ENCODE measurements around the gene HP.

The HP gene

GRCh38 chr16:72042157-72042660 lies 12.1 kb upstream of the HP start:
- Histone ChIP-seq H3K36me3 (ENCODE audit: control insufficient read depth in 4 of 4, insufficient read depth in 4 of 4, low read length in 3 of 4) (peaks cover 0 to 9% (median 0%) of the 10 kb centered on the region in 4 experiments), H3K27ac (ENCODE audit: insufficient read depth in 1 of 2, low read depth in 1 of 2, low read length in 2 of 2, poor library complexity in 1 of 2, severe bottlenecking in 2 of 2) (no peak overlapping the region), H3K9me3 (ENCODE audit: control extremely low read depth in 1 of 5, control insufficient read depth in 4 of 5, insufficient read depth in 2 of 5, low read depth in 1 of 5, low read length in 4 of 5) (no peaks in the 10 kb centered on the region), H3K4me1 (ENCODE audit: control extremely low read depth in 1 of 4, control insufficient read depth in 4 of 4, insufficient read depth in 4 of 4, low read length in 3 of 4) (peaks cover 3 to 23% (median 12%) of the 10 kb centered on the region in 4 experiments), H3K4me3 (ENCODE audit: control insufficient read depth in 1 of 7, extremely low read depth in 1 of 7, insufficient read depth in 4 of 7, low read depth in 2 of 7, low read length in 6 of 7) (no peak overlapping the region), H3K27me3 (replicated peaks in 2 of 5; ENCODE audit: control insufficient read depth in 4 of 5, insufficient read depth in 5 of 5, low read length in 4 of 5) (no peaks in the 10 kb centered on the region)
- WGBS (ENCODE audit: insufficient coverage): 0% methylated on average over 2 of the region's 2 CpGs
- POLR2A ChIA-PET: interaction anchor here (0.6 kb wide), 1 partner anchor 357 kb away, joined by 3 read pairs; no protein-coding TSS in a partner anchor
- DNase-seq: no peak
- CTCF ChIA-PET: no interaction called here

GRCh38 chr16:72043058-72043457 lies 11.2 kb upstream of the HP start:
- H3K27me3 ChIP-seq (replicated peaks in 2 of 5; ENCODE audit: control insufficient read depth in 4 of 5, insufficient read depth in 5 of 5, low read length in 4 of 5): no peaks in the 10 kb centered on the region
- H3K4me3 ChIP-seq (ENCODE audit: control insufficient read depth in 1 of 7, extremely low read depth in 1 of 7, insufficient read depth in 4 of 7, low read depth in 2 of 7, low read length in 6 of 7): no peak overlapping the region
- H3K36me3 ChIP-seq (ENCODE audit: control insufficient read depth in 4 of 4, insufficient read depth in 4 of 4, low read length in 3 of 4): peaks cover 0 to 9% (median 0%) of the 10 kb centered on the region in 4 experiments
- ChIA-PET CTCF (no interaction called here), POLR2A (no interaction called here)
- WGBS (ENCODE audit: insufficient coverage): 82% methylated on average over 3 of the region's 3 CpGs
- no peak overlapping the region for H3K27ac ChIP-seq (ENCODE audit: insufficient read depth in 1 of 2, low read depth in 1 of 2, low read length in 2 of 2, poor library complexity in 1 of 2, severe bottlenecking in 2 of 2)
- H3K9me3 ChIP-seq (ENCODE audit: control extremely low read depth in 1 of 5, control insufficient read depth in 4 of 5, insufficient read depth in 2 of 5, low read depth in 1 of 5, low read length in 4 of 5): no peaks in the 10 kb centered on the region
- no peak for DNase-seq
- peaks cover 3 to 23% (median 12%) of the 10 kb centered on the region in 4 experiments for H3K4me1 ChIP-seq (ENCODE audit: control extremely low read depth in 1 of 4, control insufficient read depth in 4 of 4, insufficient read depth in 4 of 4, low read length in 3 of 4)

- POLR2A ChIA-PET: no interaction called here
- no peak for DNase-seq
- CTCF ChIA-PET: no interaction called here
Measured at GRCh38 chr16:72043539-72043938, 10.8 kb upstream of the HP start.

GRCh38 chr16:72044296-72044695 lies 10.0 kb upstream of the HP start:
- Histone ChIP-seq H3K36me3 (ENCODE audit: control insufficient read depth in 4 of 4, insufficient read depth in 4 of 4, low read length in 3 of 4) (peaks cover 0 to 9% (median 0%) of the 10 kb centered on the region in 4 experiments), H3K27ac (ENCODE audit: insufficient read depth in 1 of 2, low read depth in 1 of 2, low read length in 2 of 2, poor library complexity in 1 of 2, severe bottlenecking in 2 of 2) (no peak overlapping the region), H3K27me3 (replicated peaks in 2 of 5; ENCODE audit: control insufficient read depth in 4 of 5, insufficient read depth in 5 of 5, low read length in 4 of 5) (no peaks in the 10 kb centered on the region), H3K9me3 (ENCODE audit: control extremely low read depth in 1 of 5, control insufficient read depth in 4 of 5, insufficient read depth in 2 of 5, low read depth in 1 of 5, low read length in 4 of 5) (peaks cover 2 to 4% (median 3%) of the 10 kb centered on the region in 5 experiments), H3K4me3 (ENCODE audit: control insufficient read depth in 1 of 7, extremely low read depth in 1 of 7, insufficient read depth in 4 of 7, low read depth in 2 of 7, low read length in 6 of 7) (no peak overlapping the region), H3K4me1 (ENCODE audit: control extremely low read depth in 1 of 4, control insufficient read depth in 4 of 4, insufficient read depth in 4 of 4, low read length in 3 of 4) (peaks cover 3 to 23% (median 12%) of the 10 kb centered on the region in 4 experiments)
- DNase-seq: no peak
- ChIA-PET POLR2A (no interaction called here), CTCF (no interaction called here)
- whole genome bisulfite sequencing (ENCODE audit: insufficient coverage): 94% methylated on average over 3 of the region's 6 CpGs

More at GRCh38 chr16:72043539-72043938, 10.8 kb upstream of the HP start:
- Histone ChIP-seq H3K36me3 (ENCODE audit: control insufficient read depth in 4 of 4, insufficient read depth in 4 of 4, low read length in 3 of 4) (peaks cover 0 to 9% (median 0%) of the 10 kb centered on the region in 4 experiments), H3K9me3 (ENCODE audit: control extremely low read depth in 1 of 5, control insufficient read depth in 4 of 5, insufficient read depth in 2 of 5, low read depth in 1 of 5, low read length in 4 of 5) (no peaks in the 10 kb centered on the region), H3K4me3 (ENCODE audit: control insufficient read depth in 1 of 7, extremely low read depth in 1 of 7, insufficient read depth in 4 of 7, low read depth in 2 of 7, low read length in 6 of 7) (no peak overlapping the region), H3K27ac (ENCODE audit: insufficient read depth in 1 of 2, low read depth in 1 of 2, low read length in 2 of 2, poor library complexity in 1 of 2, severe bottlenecking in 2 of 2) (no peak overlapping the region), H3K27me3 (replicated peaks in 2 of 5; ENCODE audit: control insufficient read depth in 4 of 5, insufficient read depth in 5 of 5, low read length in 4 of 5) (no peaks in the 10 kb centered on the region), H3K4me1 (ENCODE audit: control extremely low read depth in 1 of 4, control insufficient read depth in 4 of 4, insufficient read depth in 4 of 4, low read length in 3 of 4) (peaks cover 3 to 23% (median 12%) of the 10 kb centered on the region in 4 experiments)
- 100% methylated on average over 1 of the region's 1 CpG for WGBS (ENCODE audit: insufficient coverage)

GRCh38 chr16:72044825-72045359 lies 9.4 kb upstream of the HP start:
- H3K27ac ChIP-seq (ENCODE audit: insufficient read depth in 1 of 2, low read depth in 1 of 2, low read length in 2 of 2, poor library complexity in 1 of 2, severe bottlenecking in 2 of 2): no peak overlapping the region
- peaks cover 0 to 9% (median 0%) of the 10 kb centered on the region in 4 experiments for H3K36me3 ChIP-seq (ENCODE audit: control insufficient read depth in 4 of 4, insufficient read depth in 4 of 4, low read length in 3 of 4)
- 100% methylated on average over 1 of the region's 2 CpGs for WGBS (ENCODE audit: insufficient coverage)
- H3K4me1 ChIP-seq (ENCODE audit: control extremely low read depth in 1 of 4, control insufficient read depth in 4 of 4, insufficient read depth in 4 of 4, low read length in 3 of 4): peaks cover 3 to 23% (median 12%) of the 10 kb centered on the region in 4 experiments
- no peaks in the 10 kb centered on the region for H3K27me3 ChIP-seq (replicated peaks in 2 of 5; ENCODE audit: control insufficient read depth in 4 of 5, insufficient read depth in 5 of 5, low read length in 4 of 5)
- peaks cover 3 to 9% (median 6%) of the 10 kb centered on the region in 5 experiments for H3K9me3 ChIP-seq (ENCODE audit: control extremely low read depth in 1 of 5, control insufficient read depth in 4 of 5, insufficient read depth in 2 of 5, low read depth in 1 of 5, low read length in 4 of 5)
- CTCF ChIA-PET: no interaction called here
- POLR2A ChIA-PET: no interaction called here
- DNase-seq: no peak
- H3K4me3 ChIP-seq (ENCODE audit: control insufficient read depth in 1 of 7, extremely low read depth in 1 of 7, insufficient read depth in 4 of 7, low read depth in 2 of 7, low read length in 6 of 7): no peak overlapping the region

GRCh38 chr16:72049110-72049509 lies 5.2 kb upstream of the HP start:
- Histone ChIP-seq H3K27ac (ENCODE audit: insufficient read depth in 1 of 2, low read depth in 1 of 2, low read length in 2 of 2, poor library complexity in 1 of 2, severe bottlenecking in 2 of 2) (no peak overlapping the region), H3K9me3 (ENCODE audit: control extremely low read depth in 1 of 5, control insufficient read depth in 4 of 5, insufficient read depth in 2 of 5, low read depth in 1 of 5, low read length in 4 of 5) (peaks cover 3 to 14% (median 6%) of the 10 kb centered on the region in 5 experiments), H3K27me3 (replicated peaks in 2 of 5; ENCODE audit: control insufficient read depth in 4 of 5, insufficient read depth in 5 of 5, low read length in 4 of 5) (no peaks in the 10 kb centered on the region), H3K36me3 (ENCODE audit: control insufficient read depth in 4 of 4, insufficient read depth in 4 of 4, low read length in 3 of 4) (no peaks in the 10 kb centered on the region), H3K4me3 (ENCODE audit: control insufficient read depth in 1 of 7, extremely low read depth in 1 of 7, insufficient read depth in 4 of 7, low read depth in 2 of 7, low read length in 6 of 7) (no peak overlapping the region), H3K4me1 (ENCODE audit: control extremely low read depth in 1 of 4, control insufficient read depth in 4 of 4, insufficient read depth in 4 of 4, low read length in 3 of 4) (peaks cover 0 to 27% (median 7%) of the 10 kb centered on the region in 4 experiments)
- DNase-seq: no peak
- CTCF ChIA-PET: no interaction called here
- POLR2A ChIA-PET: no interaction called here

- DNase-seq: no peak
- 100% methylated on average over 1 of the region's 4 CpGs for WGBS (ENCODE audit: insufficient coverage)
- CTCF ChIA-PET: no interaction called here
- Histone ChIP-seq H3K4me3 (ENCODE audit: control insufficient read depth in 1 of 7, extremely low read depth in 1 of 7, insufficient read depth in 4 of 7, low read depth in 2 of 7, low read length in 6 of 7) (no peak overlapping the region), H3K4me1 (ENCODE audit: control extremely low read depth in 1 of 4, control insufficient read depth in 4 of 4, insufficient read depth in 4 of 4, low read length in 3 of 4) (peaks cover 0 to 22% (median 5%) of the 10 kb centered on the region in 4 experiments), H3K9me3 (ENCODE audit: control extremely low read depth in 1 of 5, control insufficient read depth in 4 of 5, insufficient read depth in 2 of 5, low read depth in 1 of 5, low read length in 4 of 5) (peaks cover 3 to 14% (median 6%) of the 10 kb centered on the region in 5 experiments), H3K27me3 (replicated peaks in 2 of 5; ENCODE audit: control insufficient read depth in 4 of 5, insufficient read depth in 5 of 5, low read length in 4 of 5) (no peaks in the 10 kb centered on the region), H3K27ac (ENCODE audit: insufficient read depth in 1 of 2, low read depth in 1 of 2, low read length in 2 of 2, poor library complexity in 1 of 2, severe bottlenecking in 2 of 2) (no peak overlapping the region), H3K36me3 (ENCODE audit: control insufficient read depth in 4 of 4, insufficient read depth in 4 of 4, low read length in 3 of 4) (no peaks in the 10 kb centered on the region)
- POLR2A ChIA-PET: no interaction called here
Measured at GRCh38 chr16:72050769-72051464, 3.4 kb upstream of the HP start.

Measured in common myeloid progenitor, CD34-positive (primary cell).